ENCODE results near the gene HYAL1. TPM values are rescaled to one million over a fixed set of nuclear protein-coding genes. Genes with fewer than 3 reads are reported as not detected.
A peak's percentile ranks its signal among the peaks of the same experiment; 100 is the strongest.

The HYAL1 gene
- total RNA-seq, 4 donors from 2014 or later: 1.8 to 13.8 (median 3.8) TPM

- DNase-seq: no peak
- TF ChIP-seq POLR2AphosphoS5 (IDR thresholded peaks at IDR 0.05) (no peak), POLR2A (IDR thresholded peaks at IDR 0.05) (no peak)
- Histone ChIP-seq H3K9me3 (no peaks in the 10 kb centered on the region), H3K27ac (no peak overlapping the region), H3K4me1 (peaks cover 16 to 61% (median 26%) of the 10 kb centered on the region in 4 donors), H3K27me3 (no peaks in the 10 kb centered on the region), H3K4me3 (no peak overlapping the region), H3K36me3 (peaks cover 0 to 12% (median 0%) of the 10 kb centered on the region in 4 donors)
- WGBS, 2 donors (ENCODE audit: low coverage in 1 of 2): 74% methylated on average over 8 of the region's 8 CpGs; no CpG with 5 or more reads in 1 of the 2 donors
- in situ Hi-C loops (cut with MboI; ENCODE audit: low pct_ligation_motif_present in 1 of 4, low pct_unique_long_range_greater_than_20kb in 1 of 4, low sequenced_read_pairs in 3 of 4): no loop called here
- intact Hi-C loops (cut with DNase I; ENCODE audit: low total_unique reads): no loop called here
These were observed 52.2 kb downstream of the HYAL1 start for GRCh38 chr3:50251220-50251619.

DNA sequence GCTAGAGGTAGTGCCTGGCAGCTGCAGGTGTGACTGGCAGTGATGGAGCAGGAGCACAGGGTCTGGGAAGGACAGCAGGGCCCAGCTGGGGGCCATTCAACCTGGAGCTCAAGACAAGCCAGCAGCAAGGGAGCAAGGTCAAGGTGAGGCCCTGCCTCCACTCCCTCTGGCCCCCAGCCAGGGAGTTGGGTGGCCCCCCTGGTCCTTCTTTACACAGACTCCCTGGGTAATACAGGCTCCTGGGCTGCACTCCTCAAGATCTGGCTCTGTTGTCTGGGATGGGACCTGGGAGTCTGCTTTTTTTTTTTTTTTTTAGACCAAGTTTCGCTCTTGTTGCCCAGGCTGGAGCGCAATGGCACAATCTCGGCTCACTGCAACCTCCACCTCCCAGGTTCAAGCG, 52.9 kb downstream of the HYAL1 start:
- intact Hi-C loops (cut with DNase I; ENCODE audit: low total_unique reads) (no loop called here), in situ Hi-C loops (cut with MboI; ENCODE audit: low pct_ligation_motif_present in 1 of 4, low pct_unique_long_range_greater_than_20kb in 1 of 4, low sequenced_read_pairs in 3 of 4) (no loop called here)
- Histone ChIP-seq H3K36me3 (peaks cover 0 to 11% (median 0%) of the 10 kb centered on the region in 4 donors), H3K4me1 (peaks cover 21 to 68% (median 31%) of the 10 kb centered on the region in 4 donors), H3K27ac (peak overlapping the region in 1 of 4 donors; percentile 4), H3K4me3 (no peak overlapping the region), H3K9me3 (no peaks in the 10 kb centered on the region), H3K27me3 (no peaks in the 10 kb centered on the region)
- 86% methylated on average over 4 of the region's 4 CpGs; no CpG with 5 or more reads in 1 of the 2 donors for WGBS, 2 donors (ENCODE audit: low coverage in 1 of 2)
- TF ChIP-seq POLR2AphosphoS5 (IDR thresholded peaks at IDR 0.05): no peak
- no peak for DNase-seq

Other genes with a start within 250 kb of the HYAL1 start
- 100 to 1,000 TPM; 238 to 391 (median 304) TPM for gene RBM5, start 214.7 kb downstream of the HYAL1 start, total RNA-seq
- 10 to 100 TPM in 1 of 4 donors, 1 to 10 TPM in 3; 1.9 to 30.6 (median 3.8) TPM for gene SEMA3F, start 148.2 kb downstream of the HYAL1 start, total RNA-seq
- not detected for gene GNAT1, start 112.0 kb downstream of the HYAL1 start, total RNA-seq
- gene SLC38A3, start 98.3 kb downstream of the HYAL1 start, total RNA-seq: not detected
- gene GNAI2, start 67.4 kb downstream of the HYAL1 start, total RNA-seq: 100 to 1,000 TPM in 1 of 4 donors, 10 to 100 TPM in 3; 69.6 to 322 (median 74.8) TPM
- 100 to 1,000 TPM in 2 of 4 donors, 10 to 100 TPM in 2; 59.5 to 423 (median 122) TPM for gene SEMA3B, start 34.4 kb downstream of the HYAL1 start, total RNA-seq
- not detected for gene LSMEM2, start 24.5 kb downstream of the HYAL1 start, total RNA-seq
- gene IFRD2, start 11.1 kb downstream of the HYAL1 start, total RNA-seq: 100 to 1,000 TPM in 1 of 4 donors, 10 to 100 TPM in 3; 44.9 to 183 (median 59.5) TPM
- 10 to 100 TPM in 1 of 4 donors, 1 to 10 TPM in 2, under 1 TPM in 1; 0.79 to 11.2 (median 3.8) TPM for gene HYAL3, start 4.2 kb downstream of the HYAL1 start, total RNA-seq
- 10 to 100 TPM in 1 of 4 donors, 1 to 10 TPM in 3; 5.2 to 13.0 (median 7.8) TPM for gene NAA80, start 4.2 kb downstream of the HYAL1 start, total RNA-seq
- 10 to 100 TPM; 18.7 to 51.1 (median 32.0) TPM for gene HYAL2, start 19.2 kb upstream of the HYAL1 start, total RNA-seq
- 10 to 100 TPM in 3 of 4 donors, 1 to 10 TPM in 1; 7.9 to 39.6 (median 28.0) TPM for gene TUSC2, start 24.6 kb upstream of the HYAL1 start, total RNA-seq
- gene RASSF1, start 37.3 kb upstream of the HYAL1 start, total RNA-seq: 10 to 100 TPM in 3 of 4 donors, 1 to 10 TPM in 1; 9.8 to 29.2 (median 21.7) TPM
- gene ZMYND10, start 42.2 kb upstream of the HYAL1 start, total RNA-seq: not detected
- 10 to 100 TPM in 2 of 4 donors, 1 to 10 TPM in 2; 6.0 to 29.2 (median 13.1) TPM for gene NPRL2, start 47.2 kb upstream of the HYAL1 start, total RNA-seq
- 10 to 100 TPM; 23.7 to 53.9 (median 35.6) TPM for gene CYB561D2, start 47.3 kb upstream of the HYAL1 start, total RNA-seq
- gene TMEM115, start 55.9 kb upstream of the HYAL1 start, total RNA-seq: 100 to 1,000 TPM in 1 of 4 donors, 10 to 100 TPM in 3; 71.8 to 103 (median 81.9) TPM
- gene CACNA2D2, start 200.1 kb upstream of the HYAL1 start, total RNA-seq: 1 to 10 TPM in 2 of 4 donors, under 1 TPM in 2; 0.48 to 2.2 (median 0.87) TPM

All from transverse colon (tissue), 4 donors.